Measurements from ENCODE around the gene TLE4.

DNA sequence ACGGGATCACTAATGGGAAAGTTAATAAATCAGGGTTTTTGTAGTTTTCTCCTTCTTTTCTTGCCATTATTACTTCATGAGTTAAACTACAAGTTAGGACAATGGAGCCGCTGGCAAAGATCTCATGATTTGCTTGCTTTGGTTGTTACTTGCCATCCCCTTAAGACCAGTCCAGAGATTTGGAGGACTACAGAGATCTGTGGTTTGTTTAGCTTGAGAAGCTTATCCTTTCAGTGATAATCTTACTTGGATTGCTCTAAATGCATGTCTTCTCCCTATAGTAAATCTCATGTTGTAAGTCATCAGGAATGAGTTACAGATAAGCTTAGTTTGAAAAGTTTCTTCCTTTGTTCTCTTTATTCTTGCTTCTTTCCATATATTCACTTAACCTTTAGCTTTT lies 70.9 kb downstream of the TLE4 start:
- TF ChIP-seq, protein P1, sequence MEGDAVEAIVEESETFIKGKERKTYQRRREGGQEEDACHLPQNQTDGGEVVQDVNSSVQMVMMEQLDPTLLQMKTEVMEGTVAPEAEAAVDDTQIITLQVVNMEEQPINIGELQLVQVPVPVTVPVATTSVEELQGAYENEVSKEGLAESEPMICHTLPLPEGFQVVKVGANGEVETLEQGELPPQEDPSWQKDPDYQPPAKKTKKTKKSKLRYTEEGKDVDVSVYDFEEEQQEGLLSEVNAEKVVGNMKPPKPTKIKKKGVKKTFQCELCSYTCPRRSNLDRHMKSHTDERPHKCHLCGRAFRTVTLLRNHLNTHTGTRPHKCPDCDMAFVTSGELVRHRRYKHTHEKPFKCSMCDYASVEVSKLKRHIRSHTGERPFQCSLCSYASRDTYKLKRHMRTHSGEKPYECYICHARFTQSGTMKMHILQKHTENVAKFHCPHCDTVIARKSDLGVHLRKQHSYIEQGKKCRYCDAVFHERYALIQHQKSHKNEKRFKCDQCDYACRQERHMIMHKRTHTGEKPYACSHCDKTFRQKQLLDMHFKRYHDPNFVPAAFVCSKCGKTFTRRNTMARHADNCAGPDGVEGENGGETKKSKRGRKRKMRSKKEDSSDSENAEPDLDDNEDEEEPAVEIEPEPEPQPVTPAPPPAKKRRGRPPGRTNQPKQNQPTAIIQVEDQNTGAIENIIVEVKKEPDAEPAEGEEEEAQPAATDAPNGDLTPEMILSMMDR (IDR thresholded peaks at IDR 0.05; ENCODE audit: insufficient read depth, low read depth, low read length): no peak
- TF ChIP-seq EZH2 (IDR thresholded peaks at IDR 0.05; ENCODE audit: insufficient read depth, low read length): no peak
